ENCODE data around the gene TRIM27. TPM values are rescaled to one million over a fixed set of nuclear protein-coding genes. Genes with fewer than 3 reads are reported as not detected.

TRIM27 gene
- total and polyA plus RNA-seq, 2 donors (not counting 1 experiment from before 2014, with no cell fraction given), result 42.7 to 43.8 TPM

DNA sequence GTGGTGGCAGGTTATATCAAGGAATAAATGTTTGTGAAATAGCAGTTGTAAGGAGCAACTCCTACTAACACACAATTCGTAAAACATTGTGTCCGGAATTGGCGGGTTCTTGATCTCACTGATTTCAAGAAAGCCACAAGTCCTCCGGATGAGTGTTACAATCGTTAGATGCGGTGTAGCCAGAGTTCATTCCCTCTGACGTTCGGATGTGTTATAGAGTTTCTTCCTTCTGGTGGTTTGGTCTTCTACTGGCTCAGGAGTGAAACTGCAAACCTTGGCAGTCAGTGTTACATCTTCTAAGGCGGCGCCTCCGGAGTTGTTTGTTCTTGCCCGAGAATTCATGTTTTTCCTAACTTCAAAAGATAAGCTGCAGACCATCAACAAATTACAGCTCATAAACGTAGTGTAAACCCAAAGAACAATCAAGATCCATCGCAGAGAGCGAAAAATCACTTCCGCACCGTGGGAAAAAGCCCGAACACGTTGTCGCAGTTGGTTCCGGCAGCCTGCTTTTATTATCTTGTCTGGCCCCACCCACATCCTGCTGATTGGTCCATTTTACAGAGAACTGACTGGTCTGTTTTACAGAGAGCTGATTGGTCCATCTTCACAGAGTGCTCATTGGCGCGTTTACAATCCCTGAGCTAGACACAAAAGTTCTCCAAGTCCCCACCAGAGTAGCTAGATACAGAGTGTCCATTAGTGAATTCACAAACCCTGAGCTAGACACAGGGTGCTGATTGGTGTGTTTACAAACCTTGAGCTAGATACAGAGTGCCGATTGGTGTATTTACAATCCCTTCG is 58.2 kb downstream of the TRIM27 start:
- H3K9ac ChIP-seq (ENCODE audit: insufficient read depth, low read length), result no peak overlapping the region
- no peaks in the 10 kb centered on the region for H3K36me3 ChIP-seq (ENCODE audit: control insufficient read depth, insufficient read depth, low read length)
- DNase-seq (ENCODE audit: low read depth in 2 of 2), result peak in 1 of 2 donors; percentile 5
- H3K4me1 ChIP-seq (ENCODE audit: control insufficient read depth, extremely low read depth, insufficient read depth, low read length), result peaks cover 5% of the 10 kb centered on the region
- H3K4me3 ChIP-seq (replicated peaks in 1 of 4; ENCODE audit: control extremely low read depth in 1 of 4, insufficient read depth in 1 of 4, low read depth in 3 of 4, low read length in 4 of 4), result no peak overlapping the region
- H3K9me3 ChIP-seq (ENCODE audit: control insufficient read depth, insufficient read depth, low read depth, low read length), result no peaks in the 10 kb centered on the region
- no peaks in the 10 kb centered on the region for H4K20me1 ChIP-seq (ENCODE audit: control insufficient read depth, extremely low read depth, insufficient read depth, low read length)
- no peak overlapping the region for H3K4me2 ChIP-seq (ENCODE audit: extremely low read depth, insufficient read depth, low read length)
- TF ChIP-seq, protein P1, sequence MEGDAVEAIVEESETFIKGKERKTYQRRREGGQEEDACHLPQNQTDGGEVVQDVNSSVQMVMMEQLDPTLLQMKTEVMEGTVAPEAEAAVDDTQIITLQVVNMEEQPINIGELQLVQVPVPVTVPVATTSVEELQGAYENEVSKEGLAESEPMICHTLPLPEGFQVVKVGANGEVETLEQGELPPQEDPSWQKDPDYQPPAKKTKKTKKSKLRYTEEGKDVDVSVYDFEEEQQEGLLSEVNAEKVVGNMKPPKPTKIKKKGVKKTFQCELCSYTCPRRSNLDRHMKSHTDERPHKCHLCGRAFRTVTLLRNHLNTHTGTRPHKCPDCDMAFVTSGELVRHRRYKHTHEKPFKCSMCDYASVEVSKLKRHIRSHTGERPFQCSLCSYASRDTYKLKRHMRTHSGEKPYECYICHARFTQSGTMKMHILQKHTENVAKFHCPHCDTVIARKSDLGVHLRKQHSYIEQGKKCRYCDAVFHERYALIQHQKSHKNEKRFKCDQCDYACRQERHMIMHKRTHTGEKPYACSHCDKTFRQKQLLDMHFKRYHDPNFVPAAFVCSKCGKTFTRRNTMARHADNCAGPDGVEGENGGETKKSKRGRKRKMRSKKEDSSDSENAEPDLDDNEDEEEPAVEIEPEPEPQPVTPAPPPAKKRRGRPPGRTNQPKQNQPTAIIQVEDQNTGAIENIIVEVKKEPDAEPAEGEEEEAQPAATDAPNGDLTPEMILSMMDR (conservative IDR thresholded peaks at IDR 0.05 in 1 of 2, IDR thresholded peaks at IDR 0.05 in 1 of 2; ENCODE audit: low read depth in 1 of 2, low read length in 2 of 2), result no peak
- TF ChIP-seq EZH2 (IDR thresholded peaks at IDR 0.05; ENCODE audit: low read length, missing control alignments), result no peak
- no peak overlapping the region for H3K27ac ChIP-seq (ENCODE audit: insufficient read depth, low read length)
- no peaks in the 10 kb centered on the region for H3K27me3 ChIP-seq (ENCODE audit: control insufficient read depth, insufficient read depth, low read length)
- no peaks in the 10 kb centered on the region for H3K79me2 ChIP-seq (ENCODE audit: control insufficient read depth, insufficient read depth, low read length)
- no peak overlapping the region for H2AFZ ChIP-seq (ENCODE audit: low read length)

DNA sequence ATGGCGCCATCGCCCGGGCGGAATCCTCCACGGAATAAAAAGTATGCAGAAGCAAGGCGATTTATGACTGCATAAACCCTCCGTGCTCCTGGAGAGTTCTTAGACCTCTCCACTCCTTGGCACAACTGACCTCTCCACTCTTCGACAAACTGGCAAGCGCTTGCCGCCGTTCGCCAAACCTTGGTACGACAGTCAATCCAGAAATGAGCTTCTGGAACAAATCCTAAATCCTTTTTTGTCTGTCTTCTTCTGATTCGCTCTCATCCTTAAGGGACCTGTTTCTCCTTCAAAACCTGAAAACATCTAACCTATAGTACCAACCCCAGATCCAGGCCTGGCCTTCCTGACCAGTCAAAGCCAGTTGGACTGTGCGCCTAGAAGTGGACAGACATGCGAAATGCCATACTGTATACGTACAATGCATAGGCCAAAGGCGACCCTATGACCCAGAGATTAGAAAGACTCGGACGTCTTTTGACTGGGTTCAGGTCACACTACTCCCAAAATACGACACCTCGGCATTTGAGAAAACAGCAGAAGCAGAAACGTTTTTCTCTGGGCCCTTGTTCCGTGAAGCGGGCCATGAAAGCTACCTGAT is 59.4 kb downstream of the TRIM27 start:
- H3K27me3 ChIP-seq (ENCODE audit: control insufficient read depth, insufficient read depth, low read length), result no peaks in the 10 kb centered on the region
- no peaks in the 10 kb centered on the region for H3K79me2 ChIP-seq (ENCODE audit: control insufficient read depth, insufficient read depth, low read length)
- H3K36me3 ChIP-seq (ENCODE audit: control insufficient read depth, insufficient read depth, low read length), result no peaks in the 10 kb centered on the region
- peak overlapping the region; percentile 94 for H3K4me2 ChIP-seq (ENCODE audit: extremely low read depth, insufficient read depth, low read length)
- no peak for DNase-seq (ENCODE audit: low read depth in 2 of 2)
- TF ChIP-seq, protein P1 (conservative IDR thresholded peaks at IDR 0.05 in 1 of 2, IDR thresholded peaks at IDR 0.05 in 1 of 2; ENCODE audit: low read depth in 1 of 2, low read length in 2 of 2), result peak in 1 of 2 donors; percentile 30
- TF ChIP-seq EZH2 (IDR thresholded peaks at IDR 0.05; ENCODE audit: low read length, missing control alignments), result no peak
- H3K9ac ChIP-seq (ENCODE audit: insufficient read depth, low read length), result no peak overlapping the region
- H3K4me1 ChIP-seq (ENCODE audit: control insufficient read depth, extremely low read depth, insufficient read depth, low read length), result peaks cover 5% of the 10 kb centered on the region
- peak overlapping the region; percentile 80 to 90 (median 90) for H3K4me3 ChIP-seq (replicated peaks in 1 of 4; ENCODE audit: control extremely low read depth in 1 of 4, insufficient read depth in 1 of 4, low read depth in 3 of 4, low read length in 4 of 4)
- peak overlapping the region; percentile 85 for H2AFZ ChIP-seq (ENCODE audit: low read length)
- peak overlapping the region; percentile 36 for H3K27ac ChIP-seq (ENCODE audit: insufficient read depth, low read length)
- no peaks in the 10 kb centered on the region for H4K20me1 ChIP-seq (ENCODE audit: control insufficient read depth, extremely low read depth, insufficient read depth, low read length)
- H3K9me3 ChIP-seq (ENCODE audit: control insufficient read depth, insufficient read depth, low read depth, low read length), result no peaks in the 10 kb centered on the region

DNA sequence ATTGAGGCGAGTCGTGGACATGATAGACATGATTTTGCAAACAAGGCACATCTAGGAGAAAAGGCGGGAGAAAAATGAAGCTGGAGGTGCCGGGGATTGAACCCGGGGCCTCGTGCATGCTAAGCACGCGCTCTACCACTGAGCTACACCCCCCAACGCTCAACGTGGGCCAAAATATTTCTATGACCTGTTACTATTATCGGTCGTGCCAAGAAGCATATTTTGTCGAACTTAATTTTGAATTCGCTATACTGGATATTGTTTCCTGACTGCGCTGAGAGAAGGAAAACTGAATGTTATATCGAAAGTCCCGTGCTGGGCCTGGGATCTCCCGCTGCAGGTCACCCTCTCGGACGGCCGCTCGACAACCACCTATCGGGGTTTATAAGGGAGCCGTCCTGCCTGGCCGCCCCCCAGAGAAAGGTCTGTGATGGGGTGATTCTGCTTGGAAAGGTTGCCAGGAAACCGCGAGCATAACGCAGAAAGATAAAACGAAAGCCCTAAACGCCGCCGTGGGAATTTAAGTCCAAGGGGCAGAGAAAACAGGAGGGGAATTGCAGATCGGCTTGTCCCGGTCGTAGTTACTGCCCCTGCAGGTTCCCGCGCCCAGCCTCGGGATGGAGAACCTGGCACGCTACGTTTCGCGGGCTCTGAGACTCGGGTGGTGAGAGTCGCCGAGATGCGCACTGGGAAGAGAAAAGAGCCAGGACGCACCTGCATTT is 60.0 kb downstream of the TRIM27 start:
- Histone ChIP-seq H3K79me2 (ENCODE audit: control insufficient read depth, insufficient read depth, low read length) (no peaks in the 10 kb centered on the region), H3K4me2 (ENCODE audit: extremely low read depth, insufficient read depth, low read length) (peak overlapping the region; percentile 94), H2AFZ (ENCODE audit: low read length) (peak overlapping the region; percentile 85), H3K36me3 (ENCODE audit: control insufficient read depth, insufficient read depth, low read length) (no peaks in the 10 kb centered on the region), H3K9me3 (ENCODE audit: control insufficient read depth, insufficient read depth, low read depth, low read length) (no peaks in the 10 kb centered on the region), H3K4me3 (replicated peaks in 1 of 4; ENCODE audit: control extremely low read depth in 1 of 4, insufficient read depth in 1 of 4, low read depth in 3 of 4, low read length in 4 of 4) (peak overlapping the region; percentile 80 to 90 (median 90)), H3K9ac (ENCODE audit: insufficient read depth, low read length) (peak overlapping the region; percentile 48), H3K27me3 (ENCODE audit: control insufficient read depth, insufficient read depth, low read length) (no peaks in the 10 kb centered on the region), H4K20me1 (ENCODE audit: control insufficient read depth, extremely low read depth, insufficient read depth, low read length) (no peaks in the 10 kb centered on the region), H3K27ac (ENCODE audit: insufficient read depth, low read length) (peak overlapping the region; percentile 36), H3K4me1 (ENCODE audit: control insufficient read depth, extremely low read depth, insufficient read depth, low read length) (peaks cover 5% of the 10 kb centered on the region)
- TF ChIP-seq, protein P1 (conservative IDR thresholded peaks at IDR 0.05 in 1 of 2, IDR thresholded peaks at IDR 0.05 in 1 of 2; ENCODE audit: low read depth in 1 of 2, low read length in 2 of 2), result no peak
- no peak for TF ChIP-seq EZH2 (IDR thresholded peaks at IDR 0.05; ENCODE audit: low read length, missing control alignments)
- DNase-seq (ENCODE audit: low read depth in 2 of 2), result peak; percentile 64 to 90
